HG03521 (cell line): Measurements from ENCODE around the gene ST6GAL1.
"Not testable (repeated sequence)": the region's sequence is repeated elsewhere in the genome, so short reads cannot be mapped to it uniquely, and the experiment has no call there.

Source experiments
- ATAC-seq: cut with Tn5 transposase; IDR thresholded peaks from one replicate; pipeline ENCODE4 v1.9.1; 2021; ENCODE audit warnings: mild to moderate bottlenecking, moderate library complexity; ENCODE audit not compliant: unreplicated experiment

ST6GAL1 gene

DNA sequence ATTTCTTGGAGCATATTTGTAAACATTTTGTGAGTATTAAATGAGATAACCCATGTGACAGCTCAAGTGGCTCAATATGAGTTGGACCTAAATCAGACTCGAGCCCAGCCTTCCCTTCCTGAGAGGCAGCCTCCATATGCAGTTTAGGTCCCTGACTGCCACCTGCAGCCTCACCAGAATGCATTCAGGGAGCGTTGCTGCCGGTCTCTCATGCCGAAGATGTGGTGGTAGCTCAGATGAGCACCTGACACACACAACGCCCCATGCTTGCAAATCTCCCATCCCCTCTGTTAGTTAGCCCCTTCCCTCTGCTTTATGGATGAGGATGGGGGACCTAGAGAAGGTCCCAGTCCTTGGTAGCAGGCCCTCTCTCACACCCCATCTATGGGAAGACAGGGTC lies 9.2 kb downstream of the ST6GAL1 start:
- ATAC-seq: no peak

DNA sequence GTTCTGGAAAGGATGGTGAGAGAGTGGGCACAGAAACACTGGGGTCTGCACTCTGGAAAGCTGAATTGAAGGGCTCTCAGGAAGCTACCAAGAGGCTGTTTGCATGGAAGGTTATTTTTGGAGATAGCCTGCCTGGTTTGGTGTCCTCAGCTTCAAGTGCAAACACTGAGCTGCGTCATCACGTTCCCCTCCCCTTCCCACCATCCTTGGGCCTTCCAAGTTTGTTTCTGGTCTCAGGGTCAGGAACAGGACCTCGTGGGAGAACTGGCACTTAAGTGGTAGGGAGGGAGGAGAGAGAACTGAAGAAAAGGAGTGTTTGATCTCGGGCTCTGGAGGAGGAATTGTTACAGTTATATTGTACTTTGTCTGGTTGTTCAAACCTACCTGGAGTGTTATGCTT lies 10.6 kb downstream of the ST6GAL1 start:
- ATAC-seq: no peak

- no peak for ATAC-seq
Observed at GRCh38 chr3:186942168-186942567, 11.8 kb downstream of the ST6GAL1 start.

DNA sequence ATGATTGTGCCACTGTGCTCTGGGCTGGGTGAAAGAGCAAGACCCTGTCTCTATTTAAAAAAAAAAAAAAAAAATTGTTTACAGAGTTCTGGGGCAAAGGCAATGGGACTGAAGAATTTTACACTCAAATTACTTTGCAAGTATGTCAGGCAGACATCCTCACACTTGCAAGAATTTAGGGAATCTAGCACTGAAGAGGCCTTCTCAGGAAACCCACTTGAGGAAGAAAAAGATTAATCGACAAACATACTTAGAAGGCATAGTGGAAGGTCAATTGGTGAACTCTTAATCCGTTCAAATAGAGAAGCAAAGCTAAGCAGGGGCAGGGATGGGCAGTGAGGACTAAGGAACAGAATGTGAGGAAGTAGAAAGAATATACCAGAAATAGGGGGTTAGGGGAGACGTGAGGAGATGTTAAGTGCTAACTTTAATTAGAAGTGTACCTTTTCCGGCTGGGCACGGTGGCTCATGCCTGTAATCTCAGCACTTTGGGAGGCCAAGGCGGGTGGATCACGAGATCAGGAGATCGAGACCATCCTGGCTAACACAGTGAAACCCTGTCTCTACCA lies 15.0 kb downstream of the ST6GAL1 start:
- ATAC-seq: no peak

DNA sequence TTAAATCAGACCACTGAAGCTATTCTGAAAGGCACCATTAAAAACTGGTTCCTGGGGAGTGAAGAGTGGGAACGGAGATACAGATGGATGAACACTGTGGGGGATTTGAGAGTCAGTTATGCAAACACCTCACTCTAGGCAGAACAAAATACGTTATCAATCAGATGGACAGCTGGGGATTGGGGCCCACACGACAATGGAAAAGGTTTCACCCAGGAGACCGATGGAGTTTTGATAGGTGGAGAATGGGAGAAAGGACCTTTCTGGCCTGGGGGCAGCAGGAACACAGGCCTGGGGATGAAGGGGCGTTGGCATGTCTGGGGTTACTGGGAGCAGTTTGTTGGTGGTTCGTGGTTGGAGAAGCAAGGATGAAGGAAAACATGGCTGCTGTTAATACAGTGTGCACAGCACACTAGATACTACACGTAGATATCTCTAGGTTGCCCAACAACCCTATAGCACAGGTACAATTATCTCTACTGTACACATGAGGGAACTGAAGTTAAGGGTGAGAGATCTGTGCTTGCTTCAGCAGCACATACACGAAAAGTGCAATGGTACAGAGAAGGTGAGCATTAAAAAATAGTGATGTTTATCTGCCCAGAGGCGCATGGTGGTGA lies 16.5 kb downstream of the ST6GAL1 start:
- no peak for ATAC-seq

GRCh38 chr3:186949281-186949982 lies 19.1 kb downstream of the ST6GAL1 start:
- no peak for ATAC-seq

GRCh38 chr3:186950402-186951093 lies 20.2 kb downstream of the ST6GAL1 start:
- ATAC-seq: no peak

DNA sequence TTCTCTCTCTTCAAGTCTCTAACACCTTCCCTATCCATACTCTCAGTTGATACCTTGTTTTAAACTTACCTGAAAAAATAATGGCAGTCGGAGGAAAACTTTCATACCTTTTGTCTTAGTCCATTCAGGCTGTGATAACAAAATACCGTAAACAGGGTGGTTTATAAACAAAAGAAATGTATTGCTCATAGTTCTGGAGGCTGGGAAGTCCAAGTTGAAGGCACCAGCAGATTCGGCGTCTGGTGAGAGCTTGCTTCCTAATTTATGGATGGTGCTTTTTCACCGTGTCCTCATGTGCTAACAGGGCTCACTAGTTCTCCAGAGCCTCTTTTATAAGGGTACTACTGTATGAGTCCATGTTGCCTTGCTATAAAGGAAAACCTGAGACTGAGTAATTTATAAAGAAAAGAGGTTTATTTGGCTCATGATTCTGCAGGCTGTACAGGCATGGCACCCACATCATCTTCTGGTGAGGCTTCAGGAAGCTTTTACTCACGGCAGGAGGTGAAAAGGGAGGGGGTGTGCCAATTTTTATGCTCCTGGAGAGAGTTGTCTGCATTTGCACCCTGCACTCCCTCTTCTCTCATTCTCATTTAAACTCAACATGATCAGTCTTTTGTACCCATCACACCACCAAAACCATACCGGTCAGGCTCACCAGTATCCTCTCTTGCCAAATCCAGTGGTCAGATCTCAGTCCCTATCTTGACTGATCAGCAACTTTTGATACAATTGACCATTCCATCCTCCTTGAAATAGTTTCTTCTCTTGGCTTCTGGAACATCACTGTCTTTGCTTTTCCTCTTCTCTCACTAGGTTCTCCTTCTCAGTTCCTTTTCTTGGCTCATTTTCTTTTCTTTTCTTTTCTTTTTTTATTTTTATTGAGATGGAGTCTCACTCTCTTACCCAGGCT lies 21.6 kb downstream of the ST6GAL1 start:
- no peak for ATAC-seq

- ATAC-seq: peak; percentile 50
Observed at GRCh38 chr3:186953011-186953487, 22.7 kb downstream of the ST6GAL1 start.

GRCh38 chr3:186953992-186954699 lies 23.8 kb downstream of the ST6GAL1 start:
- not testable (repeated sequence) for ATAC-seq

DNA sequence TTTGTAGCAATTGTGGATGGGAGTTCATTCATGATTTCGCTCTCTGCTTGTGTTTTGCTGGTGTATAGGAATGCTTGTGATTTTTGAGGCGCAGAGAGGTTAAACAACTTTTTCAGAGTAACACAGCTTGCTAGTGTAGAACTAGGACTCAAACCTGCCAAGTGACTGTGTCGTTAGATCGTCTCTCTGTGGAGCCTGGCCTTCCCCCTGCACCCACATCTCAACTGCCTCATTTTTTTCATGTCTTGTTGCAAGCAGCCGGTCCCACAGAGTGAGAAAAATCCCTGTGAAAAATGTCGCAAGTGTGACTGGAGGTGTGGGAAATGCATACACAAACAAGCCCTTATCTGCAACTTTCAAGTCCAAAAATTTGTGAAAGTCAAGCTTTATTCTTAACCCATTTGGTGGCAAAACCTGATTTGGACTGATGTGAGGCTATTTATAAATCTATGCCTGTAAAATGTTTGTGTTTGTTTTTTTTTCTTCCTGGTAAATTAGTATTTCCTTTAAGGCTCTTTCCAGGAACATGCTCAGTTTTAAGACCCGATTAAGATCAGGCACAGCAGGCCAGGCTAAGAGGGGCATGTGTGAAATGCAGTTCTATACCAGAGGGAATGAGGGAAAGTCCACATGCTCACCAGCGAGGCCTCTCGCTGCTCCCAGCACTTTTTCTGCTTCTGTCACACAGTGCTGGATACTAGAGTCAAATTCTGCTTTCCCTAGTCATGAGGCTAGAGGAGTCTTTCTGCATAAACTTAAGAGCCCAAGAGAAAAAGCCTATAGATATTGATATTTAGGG lies 25.8 kb downstream of the ST6GAL1 start:
- no peak for ATAC-seq

DNA sequence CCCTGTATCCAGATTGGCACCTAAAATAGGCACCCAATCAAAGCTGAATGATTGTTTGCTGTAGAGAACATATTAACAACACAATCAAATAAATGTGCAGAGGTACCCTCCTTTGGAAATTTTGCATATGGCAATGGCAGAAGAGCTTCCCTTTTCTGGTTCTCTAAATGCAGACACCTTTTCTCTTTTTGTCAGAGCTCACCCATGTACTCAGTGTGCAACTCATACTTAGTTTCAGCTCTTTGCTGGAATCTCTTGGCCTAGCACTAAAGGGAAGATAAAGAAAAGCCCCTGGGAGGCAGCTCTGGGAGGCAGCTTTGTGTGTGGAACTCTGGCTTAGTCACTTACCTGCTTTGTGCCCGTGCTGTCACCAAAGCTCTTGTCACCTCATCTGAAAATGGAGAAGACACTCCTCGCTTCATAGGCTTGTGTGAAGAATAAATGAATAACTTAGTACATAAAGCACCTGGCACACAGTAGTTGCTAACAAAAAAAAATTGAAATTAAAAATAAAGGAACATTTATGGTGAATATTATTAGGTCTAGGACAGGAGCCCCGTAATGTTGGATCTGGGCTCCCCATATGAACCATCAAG lies 28.8 kb downstream of the ST6GAL1 start:
- ATAC-seq: no peak

GRCh38 chr3:186960347-186960746 lies 30.0 kb downstream of the ST6GAL1 start:
- ATAC-seq: no peak

GRCh38 chr3:186962445-186962844 lies 32.1 kb downstream of the ST6GAL1 start:
- no peak for ATAC-seq

GRCh38 chr3:186963636-186964035 lies 33.3 kb downstream of the ST6GAL1 start:
- no peak for ATAC-seq

DNA sequence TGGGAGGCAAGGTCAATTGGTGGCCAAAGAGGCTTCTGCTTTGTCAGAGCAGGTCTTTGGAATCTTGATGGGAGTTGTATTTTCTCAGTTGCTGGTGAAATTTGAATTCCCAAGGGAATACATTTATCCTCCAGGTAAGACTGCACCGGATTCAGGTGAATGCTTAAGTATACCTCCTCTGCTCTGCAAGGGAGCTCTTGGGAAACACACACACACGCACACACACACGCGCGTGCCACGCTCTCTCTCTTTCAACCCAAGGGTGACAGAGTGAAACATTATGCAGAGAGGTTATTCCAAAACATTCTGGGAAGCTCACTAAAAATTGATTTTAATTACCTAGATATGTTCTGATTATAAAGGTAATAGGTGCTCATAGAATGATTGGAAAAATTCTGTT lies 33.7 kb downstream of the ST6GAL1 start:
- ATAC-seq: no peak

- no peak for ATAC-seq
Observed at GRCh38 chr3:186964616-186965015, 34.3 kb downstream of the ST6GAL1 start.

DNA sequence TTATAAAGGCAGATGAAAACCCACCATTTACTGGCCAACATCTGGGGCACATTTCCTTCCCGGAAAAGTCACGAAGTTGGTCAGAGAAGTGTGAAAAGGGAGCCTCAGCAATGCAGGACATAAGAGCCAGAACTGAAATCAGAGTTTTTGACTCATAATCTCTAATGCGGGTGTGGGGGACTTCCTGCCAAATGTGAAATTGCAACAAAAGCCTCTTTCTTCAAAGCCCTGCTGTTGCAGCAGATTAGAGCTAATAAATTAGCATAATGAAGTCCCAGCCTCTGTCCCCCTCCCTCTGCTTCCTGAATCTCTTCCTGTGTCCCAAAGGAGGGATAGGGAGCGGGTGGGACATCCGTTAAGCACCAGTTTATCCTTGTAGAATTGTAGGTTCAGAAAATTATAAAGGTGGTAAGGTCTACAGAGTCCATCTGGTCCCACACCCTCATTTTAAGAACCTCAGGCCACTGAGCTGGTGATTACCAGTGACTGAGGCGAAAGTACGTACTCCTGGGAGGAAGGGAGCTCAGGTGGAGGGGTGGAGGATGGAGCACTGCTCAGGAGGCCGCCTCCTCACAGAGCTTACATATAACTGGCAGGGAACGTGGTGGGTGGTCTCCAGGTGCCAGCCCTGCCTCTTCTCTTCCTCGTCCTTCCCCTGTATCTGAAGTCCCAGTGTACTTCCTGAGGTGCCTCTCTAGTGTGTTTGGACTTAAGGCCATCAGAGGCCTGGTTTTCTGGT lies 35.0 kb downstream of the ST6GAL1 start:
- ATAC-seq: no peak
